DMS153 treated with DMSO at 0.1 percent for 48 hours (cell line): Measurements from ENCODE around the gene KIF9.
"Not testable (repeated sequence)": the region's sequence is repeated elsewhere in the genome, so short reads cannot be mapped to it uniquely, and the experiment has no call there.

Experiments used
- DNase-seq: peaks from one replicate; lab custom pipeline; 2025; ENCODE audit not compliant: unreplicated experiment; lab: John Stamatoyannopoulos, UW

Gene KIF9

DNA sequence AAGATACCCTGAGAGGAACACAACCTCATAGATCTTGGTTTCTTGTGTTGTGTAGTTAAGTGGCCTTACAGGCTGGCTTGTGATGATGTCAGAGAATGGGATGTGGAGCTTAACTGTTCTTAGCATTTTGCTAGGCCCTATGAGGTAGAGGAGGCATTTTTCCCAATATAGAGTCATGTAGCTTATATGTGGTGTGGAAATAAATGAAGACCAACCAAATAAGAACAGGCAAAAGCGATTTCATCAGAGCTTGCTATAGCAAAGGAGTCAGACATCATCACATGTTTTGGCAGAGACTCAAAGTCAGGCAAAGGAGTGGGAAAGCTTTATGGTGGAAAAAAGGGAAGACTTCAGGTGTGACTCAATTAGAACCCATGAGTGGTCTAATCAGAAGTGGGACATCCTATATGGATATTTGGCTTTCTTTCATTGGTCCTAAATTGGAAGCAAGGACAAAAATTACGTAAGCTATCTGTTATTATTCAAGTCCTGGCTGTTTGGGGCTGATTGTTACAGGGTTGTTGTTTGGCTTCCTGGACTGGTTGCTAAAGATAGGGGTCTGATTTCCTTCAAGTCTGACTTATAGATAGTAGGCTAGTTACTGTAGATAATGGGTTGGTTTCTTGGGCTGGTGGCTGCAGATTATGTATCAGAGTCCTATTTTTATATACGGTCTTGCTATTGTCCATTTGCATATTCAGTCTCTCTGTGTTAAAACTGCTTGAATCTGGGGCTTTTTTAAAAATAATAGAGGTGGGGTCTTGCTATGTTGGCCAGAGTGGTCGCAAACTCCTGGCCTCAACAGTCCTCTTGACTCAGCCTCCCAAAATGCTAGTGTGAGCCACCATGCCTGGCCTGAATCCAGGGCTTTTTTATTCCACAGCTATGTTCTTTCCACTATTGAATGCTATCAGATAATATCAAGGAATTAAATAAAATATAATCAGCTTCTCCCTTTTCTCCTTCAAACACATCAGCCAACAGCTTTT, 88.4 kb downstream of the KIF9 start:
- DNase-seq: no peak

- no peak for DNase-seq
Measured at GRCh38 chr3:47186285-47186684, 96.3 kb downstream of the KIF9 start.

DNA sequence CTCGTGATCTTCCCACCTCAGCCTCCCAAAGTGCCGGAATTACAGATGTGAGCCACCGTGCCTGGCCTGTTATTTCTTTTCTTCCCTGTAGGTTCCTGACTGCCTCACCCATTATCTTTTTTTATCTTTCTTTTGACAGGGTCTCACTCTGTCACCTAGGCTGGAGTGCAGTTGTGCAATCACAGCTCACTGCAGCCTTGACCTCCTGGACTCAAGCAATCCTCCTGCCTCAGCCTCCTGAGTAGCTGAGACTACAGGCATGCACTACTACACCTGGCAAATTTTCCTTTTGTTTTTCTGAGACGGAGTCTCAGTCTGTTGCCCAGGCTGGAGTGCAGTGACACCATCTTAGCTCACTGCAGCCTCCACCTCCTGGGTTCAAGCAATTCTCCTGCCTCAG, 100.9 kb downstream of the KIF9 start:
- DNase-seq: not testable (repeated sequence)

GRCh38 chr3:47180011-47180410, 102.6 kb downstream of the KIF9 start:
- DNase-seq: not testable (repeated sequence)
